GM10266 (cell line): ENCODE measurements around the gene SCEL.

ENCODE experiments used
- DNase-seq: peaks from one replicate; pipeline ENCODE4 v3.0.0; 2012; ENCODE audit errors: extremely low spot score
- TF ChIP-seq, protein P1 (sequence below): IDR thresholded peaks from 2 replicates; pipeline ENCODE4 v1.5.1; 2012; ENCODE audit warnings: mild to moderate bottlenecking, low read depth; ENCODE audit not compliant: control insufficient read depth, insufficient read depth; ENCODE audit errors: missing control alignments

The SCEL gene

GRCh38 chr13:77543711-77544110, 8.2 kb downstream of the SCEL start:
- DNase-seq, result no peak
- TF ChIP-seq, protein P1, sequence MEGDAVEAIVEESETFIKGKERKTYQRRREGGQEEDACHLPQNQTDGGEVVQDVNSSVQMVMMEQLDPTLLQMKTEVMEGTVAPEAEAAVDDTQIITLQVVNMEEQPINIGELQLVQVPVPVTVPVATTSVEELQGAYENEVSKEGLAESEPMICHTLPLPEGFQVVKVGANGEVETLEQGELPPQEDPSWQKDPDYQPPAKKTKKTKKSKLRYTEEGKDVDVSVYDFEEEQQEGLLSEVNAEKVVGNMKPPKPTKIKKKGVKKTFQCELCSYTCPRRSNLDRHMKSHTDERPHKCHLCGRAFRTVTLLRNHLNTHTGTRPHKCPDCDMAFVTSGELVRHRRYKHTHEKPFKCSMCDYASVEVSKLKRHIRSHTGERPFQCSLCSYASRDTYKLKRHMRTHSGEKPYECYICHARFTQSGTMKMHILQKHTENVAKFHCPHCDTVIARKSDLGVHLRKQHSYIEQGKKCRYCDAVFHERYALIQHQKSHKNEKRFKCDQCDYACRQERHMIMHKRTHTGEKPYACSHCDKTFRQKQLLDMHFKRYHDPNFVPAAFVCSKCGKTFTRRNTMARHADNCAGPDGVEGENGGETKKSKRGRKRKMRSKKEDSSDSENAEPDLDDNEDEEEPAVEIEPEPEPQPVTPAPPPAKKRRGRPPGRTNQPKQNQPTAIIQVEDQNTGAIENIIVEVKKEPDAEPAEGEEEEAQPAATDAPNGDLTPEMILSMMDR, result no peak

GRCh38 chr13:77544355-77544754, 8.8 kb downstream of the SCEL start:
- TF ChIP-seq, protein P1, result no peak
- DNase-seq, result no peak

GRCh38 chr13:77544758-77545338, 9.3 kb downstream of the SCEL start:
- TF ChIP-seq, protein P1, result no peak
- DNase-seq, result no peak

DNA sequence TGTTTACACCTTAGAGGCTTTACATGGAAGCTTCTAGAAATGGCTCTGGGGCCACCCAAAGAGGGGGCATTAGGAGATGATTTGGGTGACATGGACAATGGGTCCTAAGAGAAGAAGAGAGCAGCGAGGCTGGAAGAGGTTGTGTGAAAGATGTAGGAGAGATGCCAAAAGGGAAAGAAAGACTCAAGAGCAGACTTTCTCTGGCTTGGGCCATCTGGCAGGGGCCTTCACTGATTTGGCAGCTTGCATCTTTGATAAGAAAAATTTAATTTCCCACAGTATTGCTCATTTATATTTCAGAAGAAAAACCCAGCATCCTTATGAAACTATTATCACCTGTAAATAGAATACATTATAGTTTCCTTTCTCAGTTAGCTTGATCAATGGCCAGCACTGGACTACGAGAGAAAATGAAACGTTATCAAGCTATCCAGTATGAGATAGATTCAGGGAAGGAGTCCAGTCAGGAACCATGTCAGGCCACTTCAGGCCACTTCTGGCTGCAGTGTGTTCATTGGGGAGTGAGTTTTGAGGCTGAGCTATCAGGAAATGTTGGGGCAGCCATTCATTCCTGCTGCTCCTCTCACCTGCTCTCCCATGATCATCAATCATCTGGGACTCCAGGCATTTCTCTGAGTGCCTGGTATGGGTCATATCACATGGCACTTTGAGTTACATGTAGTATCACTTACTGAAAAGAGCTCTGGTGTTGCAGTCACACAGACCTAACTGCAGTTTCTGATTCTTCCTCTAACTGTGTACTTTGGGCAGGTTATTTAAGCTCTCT, 10.3 kb downstream of the SCEL start:
- TF ChIP-seq, protein P1, result no peak
- DNase-seq, result no peak

DNA sequence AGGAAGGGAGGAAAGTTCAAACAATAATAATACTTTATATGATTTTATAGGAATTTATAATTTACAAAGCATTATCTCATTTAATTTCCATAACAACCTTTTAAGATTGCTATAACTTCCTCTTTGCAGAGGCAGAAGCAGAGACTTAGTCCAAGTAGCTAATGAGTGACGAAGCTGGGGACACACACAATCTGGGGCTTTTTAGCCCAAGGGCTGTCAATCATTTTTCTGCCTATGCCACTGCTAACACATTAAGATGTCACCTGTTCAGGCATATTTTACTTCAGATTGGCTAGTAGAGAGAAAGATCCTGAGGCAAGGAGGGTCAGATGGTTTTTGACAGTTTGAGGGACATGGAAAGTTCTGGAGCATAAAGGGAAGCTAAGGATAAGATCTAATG, 12.6 kb downstream of the SCEL start:
- TF ChIP-seq, protein P1, result no peak
- DNase-seq, result no peak

DNA sequence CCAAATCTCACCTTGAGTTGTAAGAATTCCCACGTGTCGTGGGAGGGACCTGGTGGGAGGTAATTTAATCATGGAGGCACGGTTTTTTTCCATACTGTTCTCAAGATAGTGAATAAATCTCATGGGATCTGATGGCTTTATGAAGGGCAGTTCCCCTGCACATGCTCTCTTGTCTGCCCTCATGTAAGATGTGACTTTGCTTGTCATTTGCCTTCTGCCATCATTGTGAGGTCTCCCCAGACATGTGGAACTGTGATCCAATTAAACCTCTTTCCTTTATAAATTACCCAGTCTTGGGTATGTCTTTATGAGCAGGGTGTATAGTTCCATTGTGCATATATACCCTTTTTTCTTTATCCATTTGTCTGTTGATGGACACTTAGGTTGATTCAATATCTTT, 13.1 kb downstream of the SCEL start:
- no peak for DNase-seq
- TF ChIP-seq, protein P1, result no peak

DNA sequence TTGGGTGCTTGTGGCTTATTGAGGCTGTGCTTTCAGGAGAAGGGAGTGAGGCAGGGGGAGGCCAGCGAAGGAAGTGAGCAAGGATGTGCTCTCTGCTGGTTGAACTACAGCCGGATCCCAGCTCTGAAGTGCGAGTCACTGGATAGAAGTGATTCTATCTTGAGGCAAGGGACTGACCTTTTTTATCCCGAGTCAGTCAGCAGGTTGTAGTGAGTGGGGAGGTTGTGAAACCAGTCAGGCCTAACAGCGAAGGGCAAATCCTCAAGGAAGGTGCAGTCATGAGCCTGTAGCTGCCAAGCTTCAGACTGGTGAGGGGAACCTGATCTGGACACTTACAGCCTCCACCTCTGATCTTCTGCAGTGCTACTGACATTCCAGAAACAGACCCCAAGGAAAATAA, 18.6 kb downstream of the SCEL start:
- DNase-seq, result no peak

More for the DNA sequence above, 18.6 kb downstream of the SCEL start:
- TF ChIP-seq, protein P1, result no peak
